ENCODE results near the gene BAZ1A.

The BAZ1A gene

GRCh38 chr14:34722723-34723545, 152.2 kb downstream of the BAZ1A start:
- DNase-seq (ENCODE audit: low read depth): peak; percentile 40

- DNase-seq (ENCODE audit: low read depth): no peak
Measured at GRCh38 chr14:34721129-34721528, 154.0 kb downstream of the BAZ1A start.

GRCh38 chr14:34718750-34719304, 156.3 kb downstream of the BAZ1A start:
- no peak for DNase-seq (ENCODE audit: low read depth)

- no peak for DNase-seq (ENCODE audit: low read depth)
Measured at GRCh38 chr14:34715127-34715863, 159.9 kb downstream of the BAZ1A start.

- peak; percentile 46 for DNase-seq (ENCODE audit: low read depth)
Measured at GRCh38 chr14:34714320-34715126, 160.6 kb downstream of the BAZ1A start, which contains the start of gene CFL2. Gene CFL2 (minus strand): TSS chr14:34714593. CDS start chr14:34714540, 53 bp downstream.

GRCh38 chr14:34713681-34714319, 161.4 kb downstream of the BAZ1A start:
- DNase-seq (ENCODE audit: low read depth): peak; percentile 47

- no peak for DNase-seq (ENCODE audit: low read depth)
Measured at GRCh38 chr14:34713122-34713680, 162.0 kb downstream of the BAZ1A start.

- no peak for DNase-seq (ENCODE audit: low read depth)
Measured at GRCh38 chr14:34711796-34712712, 163.1 kb downstream of the BAZ1A start.

GRCh38 chr14:34711169-34711568, 164.0 kb downstream of the BAZ1A start:
- DNase-seq (ENCODE audit: low read depth): peak; percentile 86

- no peak for DNase-seq (ENCODE audit: low read depth)
Measured at GRCh38 chr14:34710744-34711143, 164.4 kb downstream of the BAZ1A start.

GRCh38 chr14:34710006-34710405, 165.2 kb downstream of the BAZ1A start:
- DNase-seq (ENCODE audit: low read depth): no peak

- DNase-seq (ENCODE audit: low read depth): no peak
Measured at GRCh38 chr14:34707722-34708121, 167.4 kb downstream of the BAZ1A start.
